HFFc6 (cell line): ENCODE results near the gene TOMM34. TPM values are rescaled to one million over a fixed set of nuclear protein-coding genes. Genes with fewer than 3 reads are reported as not detected.
A peak's percentile ranks its signal among the peaks of the same experiment; 100 is the strongest.

ENCODE experiments used
- DNase-seq: peaks from one replicate; pipeline ENCODE4 v3.0.0-alpha.2; 2018
- H3K27ac Mint-ChIP-seq: 2 replicates; pipeline ENCODE4 v1.8.0; 2020; ENCODE audit warnings: mild to moderate bottlenecking, mixed read lengths
- H3K27me3 Mint-ChIP-seq: 2 replicates; pipeline ENCODE4 v1.8.0; 2021; ENCODE audit warnings: mild to moderate bottlenecking, moderate library complexity, mixed read lengths; ENCODE audit not compliant: insufficient read depth
- H3K36me3 Mint-ChIP-seq: 2 replicates; pipeline ENCODE4 v1.8.0; 2021; ENCODE audit warnings: low read depth, mixed read lengths
- H3K4me1 Mint-ChIP-seq: 2 replicates; pipeline ENCODE4 v1.8.0; 2020; ENCODE audit warnings: low read depth, mixed read lengths
- H3K4me3 Mint-ChIP-seq: 2 replicates; pipeline ENCODE4 v1.8.0; 2020; ENCODE audit warnings: mild to moderate bottlenecking, moderate library complexity, mixed read lengths
- H3K9me3 Mint-ChIP-seq: 2 replicates; pipeline ENCODE4 v1.8.0; 2020; ENCODE audit warnings: mild to moderate bottlenecking, mixed read lengths
- total RNA-seq, 6 experiments: library from RNA; stranded (reverse); fragmentation: NEBNext Ultra II Directional; extraction: Animal tissue kit (Norgen Biotek cat#: 25700); gene quantifications; 2 replicates in 1 of 6; 3 replicates in 5 of 6; pipeline ENCODE4 v1.2.3, GENCODE V29; 2021
- TF ChIP-seq, protein P1 (sequence below): fragments of 200-600 bp; sonication (generic); IDR thresholded peaks from 2 replicates; pipeline ENCODE4 v1.5.0; 2021; ENCODE audit warnings: antibody characterized with exemption, mild to moderate bottlenecking

The TOMM34 gene
- total RNA-seq, 6 experiments from 2014 or later, result 88.5 to 96.5 (median 93.0) TPM

DNA sequence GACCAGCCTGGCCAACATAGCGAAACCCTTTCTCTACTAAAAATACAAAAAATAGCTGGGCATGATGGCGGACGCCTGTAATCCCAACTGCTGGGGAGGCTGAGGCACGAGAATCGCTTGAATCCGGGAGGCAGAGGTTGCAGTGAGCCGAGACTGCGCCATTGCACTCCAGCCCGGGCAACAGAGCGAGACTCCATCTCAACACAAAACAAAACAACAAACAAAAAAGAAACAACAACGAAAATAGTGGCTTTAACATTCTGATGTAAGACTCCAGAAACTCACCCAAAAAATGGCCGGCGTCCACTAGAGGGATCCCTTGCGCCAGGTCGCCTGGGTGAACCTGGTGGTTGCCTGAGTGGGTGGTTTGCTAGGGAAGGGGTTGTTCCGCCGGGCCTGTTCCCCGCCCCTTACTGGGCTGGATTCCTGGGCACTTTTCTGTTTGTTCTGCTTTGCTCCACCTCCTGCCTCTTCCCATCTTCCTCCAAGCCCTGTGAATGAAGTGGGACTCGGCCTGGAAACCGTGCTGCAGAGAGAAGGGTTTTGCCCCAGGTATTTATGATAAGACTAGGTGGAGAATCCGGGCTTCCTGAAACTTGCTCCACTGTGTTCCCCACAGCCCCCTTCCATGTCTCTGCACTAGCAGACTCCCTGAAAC lies 48.8 kb downstream of the TOMM34 start:
- Mint-ChIP-seq H3K4me3 (peak overlapping the region; percentile 75), H3K27ac (no peak overlapping the region), H3K36me3 (peaks cover 24% of the 10 kb centered on the region), H3K9me3 (no peaks in the 10 kb centered on the region), H3K27me3 (peaks cover 5% of the 10 kb centered on the region), H3K4me1 (peaks cover 16% of the 10 kb centered on the region)
- DNase-seq, result peak; percentile 24
- TF ChIP-seq, protein P1, sequence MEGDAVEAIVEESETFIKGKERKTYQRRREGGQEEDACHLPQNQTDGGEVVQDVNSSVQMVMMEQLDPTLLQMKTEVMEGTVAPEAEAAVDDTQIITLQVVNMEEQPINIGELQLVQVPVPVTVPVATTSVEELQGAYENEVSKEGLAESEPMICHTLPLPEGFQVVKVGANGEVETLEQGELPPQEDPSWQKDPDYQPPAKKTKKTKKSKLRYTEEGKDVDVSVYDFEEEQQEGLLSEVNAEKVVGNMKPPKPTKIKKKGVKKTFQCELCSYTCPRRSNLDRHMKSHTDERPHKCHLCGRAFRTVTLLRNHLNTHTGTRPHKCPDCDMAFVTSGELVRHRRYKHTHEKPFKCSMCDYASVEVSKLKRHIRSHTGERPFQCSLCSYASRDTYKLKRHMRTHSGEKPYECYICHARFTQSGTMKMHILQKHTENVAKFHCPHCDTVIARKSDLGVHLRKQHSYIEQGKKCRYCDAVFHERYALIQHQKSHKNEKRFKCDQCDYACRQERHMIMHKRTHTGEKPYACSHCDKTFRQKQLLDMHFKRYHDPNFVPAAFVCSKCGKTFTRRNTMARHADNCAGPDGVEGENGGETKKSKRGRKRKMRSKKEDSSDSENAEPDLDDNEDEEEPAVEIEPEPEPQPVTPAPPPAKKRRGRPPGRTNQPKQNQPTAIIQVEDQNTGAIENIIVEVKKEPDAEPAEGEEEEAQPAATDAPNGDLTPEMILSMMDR, result peak; percentile 76

DNA sequence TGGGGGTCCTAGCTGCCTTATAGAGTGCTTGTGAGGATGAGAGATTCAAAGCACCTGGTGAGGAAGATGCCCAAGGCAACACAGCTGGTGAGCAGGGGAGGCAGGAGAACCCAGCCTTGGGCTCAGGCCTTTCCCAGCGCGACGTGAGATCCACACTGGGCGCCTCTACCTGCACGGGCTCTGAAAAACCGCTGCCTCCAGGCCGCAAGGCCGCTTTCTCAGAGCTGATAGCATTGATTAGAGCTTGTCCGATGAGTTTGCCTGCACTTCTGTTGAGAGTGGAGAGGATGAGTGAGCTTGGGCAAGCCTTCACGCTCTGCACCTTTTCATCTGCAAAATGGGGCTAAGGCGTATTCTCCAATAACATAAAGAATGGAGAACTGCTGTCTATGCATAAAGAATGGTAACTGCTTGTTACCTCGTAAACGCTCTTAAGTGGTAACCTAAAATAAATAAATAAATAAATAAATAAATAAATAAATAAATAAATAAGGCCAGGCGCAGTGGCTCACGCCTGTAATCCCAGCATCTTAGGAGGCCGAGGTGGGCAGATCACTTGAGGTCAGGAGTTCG lies 49.4 kb downstream of the TOMM34 start:
- H3K4me1 Mint-ChIP-seq, result peaks cover 16% of the 10 kb centered on the region
- H3K4me3 Mint-ChIP-seq, result peak overlapping the region; percentile 90
- H3K36me3 Mint-ChIP-seq, result peaks cover 28% of the 10 kb centered on the region
- no peak for DNase-seq
- peak overlapping the region; percentile 70 for H3K27ac Mint-ChIP-seq
- TF ChIP-seq, protein P1, result no peak
- H3K9me3 Mint-ChIP-seq, result no peaks in the 10 kb centered on the region
- peaks cover 5% of the 10 kb centered on the region for H3K27me3 Mint-ChIP-seq

DNA sequence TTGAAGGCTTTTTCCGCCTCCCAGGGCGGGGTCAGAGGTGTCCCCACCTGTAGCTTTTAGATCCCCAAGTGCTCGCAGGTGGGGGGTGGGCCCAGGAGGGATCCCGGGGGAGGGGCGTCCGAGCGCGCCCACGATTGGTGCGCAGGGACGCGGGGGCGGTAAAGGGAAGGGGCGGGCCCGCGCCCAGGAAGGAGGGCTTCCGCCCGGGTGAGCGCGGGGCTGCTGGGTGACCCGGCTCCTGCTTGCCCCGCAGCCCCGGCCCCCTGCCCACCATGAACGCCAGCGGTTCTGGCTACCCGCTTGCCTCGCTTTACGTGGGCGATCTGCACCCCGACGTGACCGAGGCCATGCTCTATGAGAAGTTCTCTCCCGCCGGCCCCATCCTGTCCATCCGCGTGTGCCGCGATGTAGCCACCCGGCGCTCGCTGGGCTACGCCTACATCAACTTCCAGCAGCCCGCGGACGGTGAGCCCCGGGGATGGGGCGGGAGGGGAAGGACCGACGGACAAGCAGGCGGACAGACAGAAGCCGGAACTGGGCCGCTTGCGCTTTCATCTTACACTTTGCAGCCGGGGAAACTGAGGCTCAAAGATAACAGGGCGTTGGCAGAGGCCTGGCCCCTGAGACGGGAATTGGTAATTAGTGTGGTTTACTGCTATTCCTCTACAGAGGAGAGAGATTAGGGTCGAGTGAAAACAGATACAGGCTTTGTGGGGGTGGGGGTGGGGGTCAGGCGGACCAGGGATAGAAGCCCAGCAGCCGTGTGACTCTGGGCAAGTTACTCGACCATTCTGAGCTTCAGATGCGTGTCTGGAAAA lies 50.1 kb downstream of the TOMM34 start, which contains the start of gene PABPC1L:
Gene PABPC1L, plus strand, starts transcription at position 189 of the 818 bp plus-strand sequence. Its CDS starts 84 bp downstream, at position 273.
- Mint-ChIP-seq H3K4me1 (peaks cover 16% of the 10 kb centered on the region), H3K27me3 (peaks cover 5% of the 10 kb centered on the region), H3K9me3 (no peaks in the 10 kb centered on the region), H3K27ac (peak within 1 kb of the TSS; percentile 70), H3K36me3 (peaks cover 31% of the 10 kb centered on the region), H3K4me3 (peak within 1 kb of the TSS; percentile 90)
- TF ChIP-seq, protein P1, result no peak
- peak; percentile 51 for DNase-seq

DNA sequence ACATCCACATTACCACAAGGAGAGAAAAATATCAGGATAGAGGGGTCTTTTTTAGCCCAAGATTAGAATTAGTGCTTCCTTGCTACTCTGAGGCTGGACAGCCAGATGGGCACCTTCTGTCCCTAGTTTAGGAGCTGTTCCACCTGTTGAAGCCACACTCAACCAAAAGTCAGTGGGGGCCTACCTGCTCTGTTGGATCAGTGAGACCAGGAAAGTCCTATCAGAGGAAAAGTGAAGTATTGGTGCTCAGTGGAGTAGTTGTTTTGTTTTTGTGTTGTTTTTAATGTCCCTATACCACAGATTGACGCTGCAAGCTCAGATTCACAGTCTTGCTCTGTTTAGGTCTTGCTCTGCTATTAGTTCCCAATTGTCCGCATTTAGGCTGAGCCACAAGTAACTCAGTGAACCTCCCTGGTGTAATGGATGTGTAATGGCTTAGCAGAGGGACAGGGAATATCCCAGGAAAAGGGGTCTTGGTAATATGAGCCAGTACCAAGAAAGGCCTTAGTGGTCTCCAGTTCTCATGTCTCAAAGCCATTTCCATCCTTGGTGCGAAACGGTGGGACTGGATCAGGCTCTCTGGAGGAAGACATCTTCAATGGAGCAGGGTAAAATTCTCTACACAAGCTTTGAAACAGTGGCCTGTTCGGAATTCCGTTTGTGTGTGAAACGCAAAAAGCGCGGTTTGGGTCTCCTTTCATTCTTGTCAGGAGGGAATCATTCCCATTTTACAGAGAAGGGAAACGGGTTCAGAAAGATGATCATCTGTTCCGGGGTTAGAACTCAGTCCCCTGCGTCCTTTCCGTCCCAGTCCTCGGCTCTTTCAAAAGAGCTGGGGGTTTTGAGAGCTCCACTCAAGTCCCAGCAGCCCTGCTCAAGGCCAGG lies 51.0 kb downstream of the TOMM34 start:
- peaks cover 16% of the 10 kb centered on the region for H3K4me1 Mint-ChIP-seq
- H3K36me3 Mint-ChIP-seq, result peaks cover 40% of the 10 kb centered on the region
- TF ChIP-seq, protein P1, result no peak
- H3K4me3 Mint-ChIP-seq, result peak overlapping the region; percentile 90
- DNase-seq, result no peak
- peak overlapping the region; percentile 46 for H3K27ac Mint-ChIP-seq
- peaks cover 5% of the 10 kb centered on the region for H3K27me3 Mint-ChIP-seq
- H3K9me3 Mint-ChIP-seq, result no peaks in the 10 kb centered on the region

DNA sequence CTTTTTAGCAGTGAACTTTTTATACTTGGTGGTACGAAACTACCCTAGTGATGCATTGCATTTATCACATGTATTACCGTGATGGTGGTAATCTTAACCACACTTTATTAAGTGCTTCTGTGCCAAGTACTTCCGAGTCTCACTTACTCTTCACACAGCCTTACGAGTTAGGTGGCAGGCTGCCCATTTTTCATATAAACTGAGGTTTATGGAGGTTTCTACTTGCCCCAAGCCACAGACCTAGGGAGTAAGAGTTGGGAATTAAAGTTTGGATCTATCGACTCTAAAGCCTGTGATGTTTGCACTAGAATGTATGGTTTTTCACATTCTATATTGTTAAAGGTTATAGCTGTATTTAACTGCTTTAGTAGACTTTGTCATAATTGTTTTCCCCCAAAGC lies 55.8 kb downstream of the TOMM34 start:
- Mint-ChIP-seq H3K9me3 (no peaks in the 10 kb centered on the region), H3K4me3 (no peak overlapping the region), H3K27me3 (no peaks in the 10 kb centered on the region), H3K36me3 (peaks cover 41% of the 10 kb centered on the region), H3K4me1 (peaks cover 33% of the 10 kb centered on the region), H3K27ac (no peak overlapping the region)
- no peak for DNase-seq
- TF ChIP-seq, protein P1, result no peak
